ENCODE measurements around the gene NBAS. TPM values are rescaled to one million over a fixed set of nuclear protein-coding genes. Genes with fewer than 3 reads are reported as not detected.

NBAS gene
- total and polyA plus RNA-seq, 2 of the 13 experiments (the other 11 are each of a cell fraction or from before 2014, with no cell fraction given) = 33.6 to 58.7 TPM

DNA sequence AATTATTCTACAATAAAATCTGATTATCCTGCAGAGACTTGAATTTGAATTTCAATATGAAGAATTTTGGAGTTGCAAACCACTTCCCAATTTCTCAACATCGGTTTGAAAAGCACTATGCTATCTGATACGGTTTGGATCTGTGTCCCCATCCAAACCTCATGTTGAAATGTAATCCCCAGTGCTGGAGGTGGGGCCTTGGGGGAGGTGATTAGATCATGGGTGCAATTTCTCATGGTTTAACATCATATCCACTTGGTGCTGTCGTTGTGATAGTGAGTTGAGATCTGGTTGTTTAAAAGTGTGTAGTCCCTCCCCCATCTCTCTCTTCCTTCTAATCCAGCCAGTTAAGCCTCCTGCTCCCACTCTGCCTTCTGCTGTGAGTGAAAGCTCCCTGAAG, 205.7 kb downstream of the NBAS start:
- Histone ChIP-seq H3K9me3 (ENCODE audit: low read length) (no peaks in the 10 kb centered on the region), H3K4me3 (replicated peaks in 1 of 3; ENCODE audit: insufficient read depth in 1 of 3, low read depth in 2 of 3, low read length in 3 of 3) (no peak overlapping the region), H3K27ac (ENCODE audit: extremely low read length, insufficient read depth, low read length) (no peak overlapping the region), H3K9ac (ENCODE audit: insufficient read depth, low read depth, low read length) (no peak overlapping the region), H3K27me3 (ENCODE audit: control insufficient read depth in 1 of 2, insufficient read depth in 2 of 2, low read length in 2 of 2) (no peaks in the 10 kb centered on the region), H3K4me2 (ENCODE audit: low read depth, low read length) (no peak overlapping the region), H3K4me1 (ENCODE audit: insufficient read depth, low read length) (peaks cover 9% of the 10 kb centered on the region), H3K36me3 (replicated peaks in 1 of 2; ENCODE audit: control insufficient read depth in 1 of 2, insufficient read depth in 2 of 2, low read length in 2 of 2) (peaks cover 12 to 42% of the 10 kb centered on the region in 2 experiments), H2AFZ (ENCODE audit: low read length) (no peak overlapping the region), H3K79me2 (ENCODE audit: insufficient read depth, low read length) (no peaks in the 10 kb centered on the region), H4K20me1 (ENCODE audit: insufficient read depth, low read length) (no peaks in the 10 kb centered on the region)
- DNase-seq (ENCODE audit: low spot score) (no peak), ATAC-seq (no peak), FAIRE-seq (no peak)
- intact Hi-C loops (cut with micrococcal nuclease; ENCODE audit: unreplicated experiment) = no loop called here
- POLR2A ChIA-PET = no interaction called here
- TF ChIP-seq, protein P1, sequence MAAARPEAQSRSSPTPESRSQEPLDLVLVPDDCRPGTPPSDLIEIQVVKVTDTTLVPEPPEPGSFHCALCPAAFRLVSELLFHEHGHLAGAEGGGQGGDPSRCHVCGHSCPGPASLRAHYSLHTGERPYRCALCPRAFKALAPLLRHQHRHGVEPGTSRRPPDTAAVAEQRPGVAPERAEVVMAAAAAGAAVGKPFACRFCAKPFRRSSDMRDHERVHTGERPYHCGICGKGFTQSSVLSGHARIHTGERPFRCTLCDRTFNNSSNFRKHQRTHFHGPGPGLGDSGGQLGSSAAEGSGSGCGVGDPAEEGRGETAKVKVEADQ (CRISPR knock-in tag; IDR thresholded peaks at IDR 0.05; ENCODE audit: borderline replicate concordance) = no peak
- TF ChIP-seq HIVEP1 (CRISPR knock-in tag; IDR thresholded peaks at IDR 0.05) (no peak), ZNF432 (CRISPR knock-in tag; IDR thresholded peaks at IDR 0.05; ENCODE audit: borderline replicate concordance) (no peak), POLR2AphosphoS2 (IDR thresholded peaks at IDR 0.05; ENCODE audit: low read depth, low read length) (no peak), ZNF556 (CRISPR knock-in tag; IDR thresholded peaks at IDR 0.05; ENCODE audit: borderline replicate concordance) (no peak), MYC (CRISPR knock-in tag; IDR thresholded peaks at IDR 0.05; ENCODE audit: borderline replicate concordance) (no peak), ZNF816 (CRISPR knock-in tag; IDR thresholded peaks at IDR 0.05; ENCODE audit: borderline replicate concordance) (no peak), ZNF367 (CRISPR knock-in tag; IDR thresholded peaks at IDR 0.05; ENCODE audit: borderline replicate concordance) (no peak), CENPT (CRISPR knock-in tag; IDR thresholded peaks at IDR 0.05; ENCODE audit: low read depth) (no peak), MAZ (IDR thresholded peaks at IDR 0.05; ENCODE audit: borderline replicate concordance, low read depth, low read length) (no peak), MAZ (CRISPR knock-in tag; IDR thresholded peaks at IDR 0.05; ENCODE audit: low read depth) (no peak), ZNF766 (CRISPR knock-in tag; IDR thresholded peaks at IDR 0.05; ENCODE audit: borderline replicate concordance) (no peak)
- TF ChIP-seq, protein P2, sequence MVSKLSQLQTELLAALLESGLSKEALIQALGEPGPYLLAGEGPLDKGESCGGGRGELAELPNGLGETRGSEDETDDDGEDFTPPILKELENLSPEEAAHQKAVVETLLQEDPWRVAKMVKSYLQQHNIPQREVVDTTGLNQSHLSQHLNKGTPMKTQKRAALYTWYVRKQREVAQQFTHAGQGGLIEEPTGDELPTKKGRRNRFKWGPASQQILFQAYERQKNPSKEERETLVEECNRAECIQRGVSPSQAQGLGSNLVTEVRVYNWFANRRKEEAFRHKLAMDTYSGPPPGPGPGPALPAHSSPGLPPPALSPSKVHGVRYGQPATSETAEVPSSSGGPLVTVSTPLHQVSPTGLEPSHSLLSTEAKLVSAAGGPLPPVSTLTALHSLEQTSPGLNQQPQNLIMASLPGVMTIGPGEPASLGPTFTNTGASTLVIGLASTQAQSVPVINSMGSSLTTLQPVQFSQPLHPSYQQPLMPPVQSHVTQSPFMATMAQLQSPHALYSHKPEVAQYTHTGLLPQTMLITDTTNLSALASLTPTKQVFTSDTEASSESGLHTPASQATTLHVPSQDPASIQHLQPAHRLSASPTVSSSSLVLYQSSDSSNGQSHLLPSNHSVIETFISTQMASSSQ (IDR thresholded peaks at IDR 0.05; ENCODE audit: low read depth) = no peak
- TF ChIP-seq, protein P2 (CRISPR knock-in tag; IDR thresholded peaks at IDR 0.05; ENCODE audit: borderline replicate concordance) = no peak
- TF ChIP-seq, protein P3, sequence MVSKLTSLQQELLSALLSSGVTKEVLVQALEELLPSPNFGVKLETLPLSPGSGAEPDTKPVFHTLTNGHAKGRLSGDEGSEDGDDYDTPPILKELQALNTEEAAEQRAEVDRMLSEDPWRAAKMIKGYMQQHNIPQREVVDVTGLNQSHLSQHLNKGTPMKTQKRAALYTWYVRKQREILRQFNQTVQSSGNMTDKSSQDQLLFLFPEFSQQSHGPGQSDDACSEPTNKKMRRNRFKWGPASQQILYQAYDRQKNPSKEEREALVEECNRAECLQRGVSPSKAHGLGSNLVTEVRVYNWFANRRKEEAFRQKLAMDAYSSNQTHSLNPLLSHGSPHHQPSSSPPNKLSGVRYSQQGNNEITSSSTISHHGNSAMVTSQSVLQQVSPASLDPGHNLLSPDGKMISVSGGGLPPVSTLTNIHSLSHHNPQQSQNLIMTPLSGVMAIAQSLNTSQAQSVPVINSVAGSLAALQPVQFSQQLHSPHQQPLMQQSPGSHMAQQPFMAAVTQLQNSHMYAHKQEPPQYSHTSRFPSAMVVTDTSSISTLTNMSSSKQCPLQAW (CRISPR knock-in tag; IDR thresholded peaks at IDR 0.05) = no peak
- TF ChIP-seq, protein P4, sequence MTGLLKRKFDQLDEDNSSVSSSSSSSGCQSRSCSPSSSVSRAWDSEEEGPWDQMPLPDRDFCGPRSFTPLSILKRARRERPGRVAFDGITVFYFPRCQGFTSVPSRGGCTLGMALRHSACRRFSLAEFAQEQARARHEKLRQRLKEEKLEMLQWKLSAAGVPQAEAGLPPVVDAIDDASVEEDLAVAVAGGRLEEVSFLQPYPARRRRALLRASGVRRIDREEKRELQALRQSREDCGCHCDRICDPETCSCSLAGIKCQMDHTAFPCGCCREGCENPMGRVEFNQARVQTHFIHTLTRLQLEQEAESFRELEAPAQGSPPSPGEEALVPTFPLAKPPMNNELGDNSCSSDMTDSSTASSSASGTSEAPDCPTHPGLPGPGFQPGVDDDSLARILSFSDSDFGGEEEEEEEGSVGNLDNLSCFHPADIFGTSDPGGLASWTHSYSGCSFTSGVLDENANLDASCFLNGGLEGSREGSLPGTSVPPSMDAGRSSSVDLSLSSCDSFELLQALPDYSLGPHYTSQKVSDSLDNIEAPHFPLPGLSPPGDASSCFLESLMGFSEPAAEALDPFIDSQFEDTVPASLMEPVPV (CRISPR knock-in tag; IDR thresholded peaks at IDR 0.05) = no peak
- no TSS peak for BruUV-seq (replicated peaks)
- in situ Hi-C loops (cut with HindIII; ENCODE audit: extremely low pct_ligation_motif_present, low pct_unique_long_range_greater_than_20kb) = no loop called here
- CTCF ChIA-PET (ENCODE audit: low intra/inter-chr PET ratio, low total read pairs) = no interaction called here
- WGBS (ENCODE audit: low lambda C conversion rate) = 99% methylated on average over 3 of the region's 3 CpGs

Measured in HepG2 (cell line).